ENCODE measurements around the gene LNPEP. TPM values are rescaled to one million over a fixed set of nuclear protein-coding genes. Genes with fewer than 3 reads are reported as not detected.

Gene LNPEP
- total RNA-seq, 1 experiment from 2014 or later = 18.8 TPM

- H3F3A ChIP-seq (ENCODE audit: insufficient read depth, low read depth) = no peaks in the 10 kb centered on the region
- TF ChIP-seq EZH2 (IDR thresholded peaks at IDR 0.05; ENCODE audit: low read depth) (no peak), CTCF (conservative IDR thresholded peaks at IDR 0.05) (no peak)
- ChIA-PET POLR2A (ENCODE audit: unreplicated experiment) (no interaction called here), CTCF (no interaction called here)
- no peaks in the 10 kb centered on the region for H3K36me3 ChIP-seq (ENCODE audit: low read depth)
- 0 out of 2 replicates have a peak, but pooled peaks cover 5% of the 10 kb centered on the region for H4K20me1 ChIP-seq (ENCODE audit: insufficient read depth)
- peaks cover 13% of the 10 kb centered on the region for H3K4me1 ChIP-seq (replicated peaks; ENCODE audit: insufficient read depth)
- DNase-seq = no peak
- no peaks in the 10 kb centered on the region for H3K9me3 ChIP-seq (ENCODE audit: insufficient read depth, low read depth)
- H3K9me2 ChIP-seq (ENCODE audit: insufficient read depth) = no peaks in the 10 kb centered on the region
- H3K27ac ChIP-seq = no peak overlapping the region
- H3K4me3 ChIP-seq = no peak overlapping the region
- peaks cover 50% of the 10 kb centered on the region for H3K79me2 ChIP-seq (ENCODE audit: low read depth)
- BruUV-seq (replicated peaks) = no TSS peak
- H3K27me3 ChIP-seq (ENCODE audit: insufficient read depth, low read depth) = no peaks in the 10 kb centered on the region
- no peak overlapping the region for H2AFZ ChIP-seq
- H3K4me2 ChIP-seq = no peak overlapping the region
- intact Hi-C loops (cut with micrococcal nuclease; ENCODE audit: unreplicated experiment) = no loop called here
These were observed 6.2 kb downstream of the LNPEP start for GRCh38 chr5:96942078-96942477.

DNA sequence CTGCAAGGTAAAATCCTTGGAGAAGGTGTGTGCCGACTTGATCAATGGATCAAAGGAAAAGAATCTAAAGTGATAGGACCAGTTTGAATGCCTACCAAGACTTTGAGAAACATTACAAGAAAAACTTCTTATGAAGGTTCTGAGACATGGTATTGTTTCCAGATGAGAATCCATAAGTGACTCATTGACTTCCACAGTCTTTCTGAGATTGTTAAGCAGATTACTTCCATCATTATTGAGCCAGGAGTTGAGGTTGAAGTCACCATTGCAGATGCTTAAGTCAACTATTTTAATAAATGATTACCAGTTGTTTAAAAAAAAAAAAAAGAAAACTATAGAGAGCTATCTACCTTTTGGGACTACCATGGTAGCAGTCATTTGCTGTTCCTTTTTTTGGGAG, 7.0 kb downstream of the LNPEP start:
- ChIA-PET CTCF (no interaction called here), POLR2A (ENCODE audit: unreplicated experiment) (no interaction called here)
- TF ChIP-seq CTCF (conservative IDR thresholded peaks at IDR 0.05) (no peak), EZH2 (IDR thresholded peaks at IDR 0.05; ENCODE audit: low read depth) (no peak)
- Histone ChIP-seq H3F3A (ENCODE audit: insufficient read depth, low read depth) (no peaks in the 10 kb centered on the region), H3K79me2 (ENCODE audit: low read depth) (peaks cover 42% of the 10 kb centered on the region), H3K4me1 (replicated peaks; ENCODE audit: insufficient read depth) (peaks cover 5% of the 10 kb centered on the region), H3K36me3 (ENCODE audit: low read depth) (no peaks in the 10 kb centered on the region), H4K20me1 (ENCODE audit: insufficient read depth) (0 out of 2 replicates have a peak, but pooled peaks cover 1% of the 10 kb centered on the region), H3K27ac (no peak overlapping the region), H3K4me3 (no peak overlapping the region), H3K27me3 (ENCODE audit: insufficient read depth, low read depth) (no peaks in the 10 kb centered on the region), H2AFZ (no peak overlapping the region), H3K4me2 (no peak overlapping the region), H3K9me2 (ENCODE audit: insufficient read depth) (no peaks in the 10 kb centered on the region), H3K9me3 (ENCODE audit: insufficient read depth, low read depth) (no peaks in the 10 kb centered on the region)
- no TSS peak for BruUV-seq (replicated peaks)
- no peak for DNase-seq
- intact Hi-C loops (cut with micrococcal nuclease; ENCODE audit: unreplicated experiment) = no loop called here

DNA sequence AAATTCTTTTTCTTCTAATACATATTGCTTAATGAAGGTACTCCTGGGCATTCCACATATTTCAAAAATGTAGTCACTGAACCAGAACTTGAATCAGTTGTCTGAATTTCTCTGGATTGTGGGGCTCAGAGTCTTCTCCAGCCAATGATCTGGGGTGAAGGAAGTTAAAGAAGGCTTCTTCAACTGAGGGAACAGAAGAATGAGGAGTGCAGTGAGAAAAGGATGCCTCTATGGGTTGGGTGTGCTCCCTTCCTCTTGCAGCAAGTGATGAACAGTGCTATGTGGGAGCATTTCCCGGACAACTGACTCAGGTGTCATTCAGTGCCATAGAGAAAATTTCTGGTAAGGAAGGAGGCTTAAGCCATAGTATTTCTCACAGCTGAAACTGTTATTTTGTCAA, 7.9 kb downstream of the LNPEP start:
- ChIA-PET POLR2A (ENCODE audit: unreplicated experiment) (no interaction called here), CTCF (no interaction called here)
- Histone ChIP-seq H3K27ac (no peak overlapping the region), H3K79me2 (ENCODE audit: low read depth) (peaks cover 40% of the 10 kb centered on the region), H3K4me1 (replicated peaks; ENCODE audit: insufficient read depth) (no peaks in the 10 kb centered on the region), H3K9me2 (ENCODE audit: insufficient read depth) (no peaks in the 10 kb centered on the region), H3K4me2 (no peak overlapping the region), H3K4me3 (no peak overlapping the region), H3F3A (ENCODE audit: insufficient read depth, low read depth) (no peaks in the 10 kb centered on the region), H2AFZ (no peak overlapping the region), H3K9me3 (ENCODE audit: insufficient read depth, low read depth) (no peaks in the 10 kb centered on the region), H4K20me1 (ENCODE audit: insufficient read depth) (no peaks in the 10 kb centered on the region), H3K27me3 (ENCODE audit: insufficient read depth, low read depth) (no peaks in the 10 kb centered on the region), H3K36me3 (ENCODE audit: low read depth) (no peaks in the 10 kb centered on the region)
- intact Hi-C loops (cut with micrococcal nuclease; ENCODE audit: unreplicated experiment) = no loop called here
- BruUV-seq (replicated peaks) = no TSS peak
- DNase-seq = no peak
- no peak for TF ChIP-seq EZH2 (IDR thresholded peaks at IDR 0.05; ENCODE audit: low read depth)
- no peak for TF ChIP-seq CTCF (conservative IDR thresholded peaks at IDR 0.05)
